A204.1 (cell line): ENCODE data around the gene MIA.
"Not testable (repeated sequence)": the region's sequence is repeated elsewhere in the genome, so short reads cannot be mapped to it uniquely, and the experiment has no call there.

Experiments
- FAIRE-seq: peaks from 2 replicates; lab custom pipeline; 2012; peaks lifted over from hg19 to GRCh38; lab: Jason Lieb, UNC

MIA gene

DNA sequence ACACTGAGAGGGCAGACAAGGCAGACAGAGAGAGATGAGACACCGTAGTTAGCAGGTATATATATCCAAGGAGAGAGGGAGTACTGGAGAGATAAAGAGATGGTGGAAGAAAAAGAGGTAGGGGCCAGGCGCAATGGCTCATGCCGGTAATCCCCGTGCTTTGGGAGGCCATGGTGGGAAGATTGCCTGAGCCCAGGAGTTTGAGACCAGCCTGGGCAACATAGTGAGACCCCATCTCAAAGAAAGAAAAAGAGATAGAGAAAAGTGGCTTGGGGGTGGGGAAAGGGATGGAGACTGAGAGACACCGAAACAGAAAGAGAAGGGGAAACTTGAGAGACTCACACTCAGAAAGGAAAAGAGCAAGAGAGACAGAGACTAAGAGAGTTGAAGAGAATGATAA lies 5.3 kb downstream of the MIA start:
- FAIRE-seq = no peak

DNA sequence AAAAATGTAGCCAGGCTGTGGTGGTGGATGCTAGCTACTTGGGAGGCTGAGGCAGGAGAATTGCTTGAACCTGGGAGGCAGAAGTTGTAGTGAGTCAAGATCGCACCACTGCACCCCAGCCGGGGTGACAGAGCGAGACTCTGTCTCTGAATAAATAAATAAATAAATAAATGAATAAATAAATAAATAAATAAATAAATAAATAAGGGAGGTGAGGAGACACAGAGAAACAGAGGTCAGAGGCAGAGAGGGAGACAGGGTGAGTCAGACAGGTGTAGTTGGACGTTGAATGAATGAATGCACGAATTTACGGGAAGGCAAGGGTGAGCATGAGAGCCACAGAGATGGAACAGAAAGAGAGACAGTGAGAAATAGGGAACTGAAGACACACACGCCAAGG lies 5.8 kb downstream of the MIA start:
- FAIRE-seq = no peak

DNA sequence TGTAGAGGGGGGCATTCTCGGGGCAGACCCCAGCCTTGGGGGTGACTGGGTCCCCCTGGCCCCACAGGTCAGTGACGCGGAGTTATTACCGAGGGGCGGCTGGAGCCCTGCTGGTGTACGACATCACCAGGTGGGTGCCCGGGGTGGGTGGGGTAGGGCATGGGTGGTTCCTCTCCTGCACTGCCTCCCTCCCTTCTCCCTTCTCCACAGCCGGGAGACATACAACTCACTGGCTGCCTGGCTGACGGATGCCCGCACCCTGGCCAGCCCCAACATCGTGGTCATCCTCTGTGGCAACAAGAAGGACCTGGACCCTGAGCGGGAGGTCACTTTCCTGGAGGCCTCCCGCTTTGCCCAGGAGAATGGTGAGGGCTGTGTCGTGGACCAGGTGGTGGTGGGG lies 8.4 kb downstream of the MIA start:
- FAIRE-seq = no peak

DNA sequence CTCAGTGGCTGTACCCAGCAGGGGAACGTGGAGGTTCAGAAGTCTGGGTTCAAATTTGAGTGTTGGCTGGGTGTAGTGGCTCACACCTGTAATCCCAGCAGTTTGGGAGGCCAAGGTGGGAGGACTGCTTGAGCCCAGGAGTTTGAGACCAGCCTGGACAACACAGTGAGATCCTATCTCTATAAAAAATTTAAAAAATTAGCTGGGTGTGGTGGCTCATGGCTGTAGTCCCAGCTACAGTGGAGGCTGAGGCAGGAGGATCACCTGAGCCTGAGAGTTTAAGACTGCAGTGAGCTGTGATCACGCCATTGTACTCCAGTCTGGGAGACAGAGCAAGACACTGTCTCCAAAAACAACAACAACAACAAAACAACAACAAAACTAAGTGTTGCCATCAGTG lies 8.8 kb downstream of the MIA start:
- not testable (repeated sequence) for FAIRE-seq

DNA sequence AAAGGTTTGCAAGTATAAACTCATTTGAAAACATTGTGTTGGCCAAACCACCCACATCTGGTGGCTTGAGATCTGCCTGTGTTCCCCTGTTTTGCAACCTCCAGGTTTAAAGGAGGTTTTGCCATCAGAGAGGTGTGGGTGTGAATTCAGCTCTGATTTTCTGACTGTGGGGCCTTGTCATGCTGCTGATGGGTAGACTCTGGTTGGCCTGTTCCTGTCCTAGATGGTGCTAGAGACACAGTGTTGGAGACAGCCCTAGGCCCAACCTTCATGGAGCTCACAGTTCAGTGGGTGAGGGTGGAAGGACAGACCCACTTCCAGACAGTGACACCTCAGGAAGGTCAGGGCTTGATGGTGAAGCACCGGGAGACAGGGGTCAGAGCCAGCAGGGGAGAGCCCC lies 10.2 kb downstream of the MIA start:
- no peak for FAIRE-seq

DNA sequence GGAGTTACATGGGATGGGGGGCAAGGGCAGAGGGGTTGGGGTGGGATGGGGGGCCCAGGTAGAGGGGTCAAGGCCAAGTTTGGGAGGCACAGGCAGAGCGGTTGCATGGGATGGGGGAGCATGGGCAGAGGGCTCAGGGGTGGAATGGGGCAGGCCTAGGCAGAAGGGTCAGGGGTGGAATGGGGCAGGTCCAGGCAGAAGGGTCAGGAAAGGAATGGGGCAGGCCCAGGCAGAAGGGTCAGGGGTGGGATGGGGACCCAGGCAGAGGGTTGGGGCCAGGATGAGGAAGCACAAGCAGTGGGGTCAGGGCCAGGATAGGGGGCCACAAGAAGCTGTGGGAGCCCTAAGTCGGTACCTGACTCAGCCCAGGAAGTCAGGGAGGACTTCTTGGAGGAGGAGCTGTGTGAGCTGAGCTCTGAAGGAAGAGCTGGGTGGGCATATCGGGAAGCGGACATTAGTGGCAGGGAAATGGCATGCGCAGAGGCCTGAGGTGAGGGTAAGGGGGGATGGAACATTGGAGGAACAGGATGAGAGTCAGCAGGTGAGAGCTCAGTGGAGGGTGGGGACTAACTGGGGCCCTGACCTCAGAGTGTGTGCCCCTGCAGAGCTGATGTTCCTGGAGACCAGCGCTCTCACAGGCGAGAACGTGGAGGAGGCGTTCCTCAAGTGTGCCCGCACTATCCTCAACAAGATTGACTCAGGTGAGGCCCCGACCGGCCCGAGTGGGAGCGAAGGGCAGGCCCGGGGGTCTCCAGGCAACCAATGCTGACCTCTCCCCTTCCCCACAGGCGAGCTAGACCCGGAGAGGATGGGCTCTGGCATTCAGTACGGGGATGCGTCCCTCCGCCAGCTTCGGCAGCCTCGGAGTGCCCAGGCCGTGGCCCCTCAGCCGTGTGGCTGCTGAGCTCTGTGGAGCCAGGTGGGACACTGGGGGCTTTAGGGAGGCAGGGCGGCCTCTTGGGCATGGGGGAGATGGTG lies 11.0 kb downstream of the MIA start:
- FAIRE-seq = no peak

DNA sequence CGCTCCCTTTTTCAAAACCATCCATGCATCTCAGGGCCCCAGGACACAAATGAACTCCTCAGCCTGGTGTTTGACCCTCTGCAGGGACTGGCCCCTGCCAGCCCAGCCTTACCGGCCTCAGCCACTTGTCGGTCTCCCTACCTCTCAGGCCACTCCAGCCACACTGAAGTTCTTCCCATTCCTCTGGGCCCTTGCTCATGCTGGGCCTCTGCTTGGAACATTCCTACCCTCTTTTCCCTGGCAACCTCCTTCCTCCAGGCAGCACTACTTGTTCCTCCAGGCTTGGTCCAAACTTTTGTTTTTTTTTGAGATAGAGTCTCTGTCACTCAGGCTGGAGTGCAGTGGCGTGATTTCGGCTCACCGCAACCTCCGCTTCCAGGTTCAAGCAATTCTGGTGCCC lies 16.0 kb downstream of the MIA start:
- no peak for FAIRE-seq

DNA sequence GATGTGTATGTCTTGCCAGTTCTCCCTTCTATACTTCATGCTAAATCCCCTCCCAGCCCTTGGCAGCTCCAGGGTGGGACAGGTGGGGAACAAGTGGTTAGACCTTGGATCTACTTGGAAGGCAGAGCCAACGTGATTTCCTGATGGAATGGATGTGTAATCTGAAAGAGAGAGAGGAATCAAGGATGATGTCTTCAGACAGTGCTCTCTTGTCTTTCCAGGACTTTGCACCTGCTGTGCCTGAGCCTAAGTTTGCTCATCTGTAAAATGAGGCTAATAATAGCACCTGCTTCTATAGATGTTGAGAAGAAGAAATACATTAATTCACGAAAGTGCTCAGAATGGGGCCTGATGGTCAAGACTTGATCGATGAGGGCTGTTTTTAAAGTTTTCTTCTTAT lies 16.7 kb downstream of the MIA start:
- FAIRE-seq = no peak

DNA sequence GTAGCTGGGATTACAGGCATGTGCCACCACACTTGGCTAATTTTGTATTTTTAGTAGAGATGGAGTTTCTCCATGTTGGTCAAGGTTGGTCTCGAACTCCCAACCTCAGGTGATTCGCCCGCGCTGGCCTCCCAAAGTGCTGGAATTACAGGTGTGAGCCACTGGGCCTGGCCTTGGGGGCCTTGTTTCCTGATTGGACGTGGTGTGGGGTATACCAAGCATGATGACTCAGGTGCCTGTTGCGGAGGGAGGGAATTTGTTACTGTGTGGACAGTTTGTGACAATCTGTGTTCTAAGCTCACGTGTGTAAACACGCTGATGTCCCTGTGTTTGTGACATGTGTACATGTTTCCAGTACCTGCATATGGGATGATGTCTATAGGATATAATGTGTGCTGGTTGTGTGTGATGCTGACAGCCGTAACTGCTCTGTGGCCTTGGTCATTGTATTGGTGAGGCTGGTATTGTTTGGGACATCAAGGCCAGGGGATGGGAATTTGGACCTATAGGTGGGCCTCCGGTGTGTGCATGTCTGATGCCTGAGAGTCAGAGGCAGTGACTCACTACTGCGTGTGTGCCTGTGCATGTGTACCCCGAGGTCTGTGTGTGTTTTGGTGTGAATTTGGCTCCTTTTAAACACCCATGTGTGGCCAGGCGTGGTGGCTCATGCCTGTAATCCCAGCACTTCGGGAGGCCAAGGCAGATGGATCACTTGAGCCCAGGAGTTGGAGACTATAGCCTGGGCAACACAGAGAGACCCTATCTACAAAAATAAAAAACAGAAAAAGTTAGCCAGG lies 22.0 kb downstream of the MIA start:
- no peak for FAIRE-seq

DNA sequence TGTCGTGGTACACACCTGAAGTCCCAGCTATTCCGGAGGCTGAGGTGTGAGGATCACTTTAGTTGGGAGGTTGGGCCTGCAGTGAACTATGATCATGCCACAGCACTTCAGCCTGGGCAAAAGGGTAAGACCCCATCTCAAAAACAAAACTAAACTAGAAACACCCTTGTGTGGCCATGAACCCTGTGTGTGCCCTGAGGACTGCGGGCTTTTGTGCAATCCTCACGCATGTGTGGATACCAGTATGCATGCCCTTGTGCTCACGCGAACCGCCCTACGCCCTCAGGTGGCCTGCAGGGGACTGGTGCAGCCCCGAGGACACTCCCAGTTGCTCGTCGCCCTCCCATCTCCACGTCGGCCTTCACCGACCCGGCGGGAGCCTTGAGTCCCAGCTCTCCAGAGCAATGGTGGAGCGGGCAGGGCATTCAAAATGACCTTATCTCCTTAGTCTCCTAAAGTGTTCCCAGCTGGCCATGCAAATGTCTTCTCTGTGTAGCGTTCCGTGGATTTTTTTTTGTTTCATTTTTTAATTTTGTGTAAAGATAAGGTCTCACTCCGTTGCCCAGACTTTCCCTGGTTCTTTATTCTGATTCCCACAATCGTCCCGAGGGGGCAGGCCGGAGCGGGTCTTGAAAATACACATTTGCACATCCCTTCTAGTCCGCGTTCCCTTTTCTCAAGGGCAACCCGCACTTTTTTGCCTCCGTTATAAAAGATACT lies 22.8 kb downstream of the MIA start:
- FAIRE-seq = no peak

DNA sequence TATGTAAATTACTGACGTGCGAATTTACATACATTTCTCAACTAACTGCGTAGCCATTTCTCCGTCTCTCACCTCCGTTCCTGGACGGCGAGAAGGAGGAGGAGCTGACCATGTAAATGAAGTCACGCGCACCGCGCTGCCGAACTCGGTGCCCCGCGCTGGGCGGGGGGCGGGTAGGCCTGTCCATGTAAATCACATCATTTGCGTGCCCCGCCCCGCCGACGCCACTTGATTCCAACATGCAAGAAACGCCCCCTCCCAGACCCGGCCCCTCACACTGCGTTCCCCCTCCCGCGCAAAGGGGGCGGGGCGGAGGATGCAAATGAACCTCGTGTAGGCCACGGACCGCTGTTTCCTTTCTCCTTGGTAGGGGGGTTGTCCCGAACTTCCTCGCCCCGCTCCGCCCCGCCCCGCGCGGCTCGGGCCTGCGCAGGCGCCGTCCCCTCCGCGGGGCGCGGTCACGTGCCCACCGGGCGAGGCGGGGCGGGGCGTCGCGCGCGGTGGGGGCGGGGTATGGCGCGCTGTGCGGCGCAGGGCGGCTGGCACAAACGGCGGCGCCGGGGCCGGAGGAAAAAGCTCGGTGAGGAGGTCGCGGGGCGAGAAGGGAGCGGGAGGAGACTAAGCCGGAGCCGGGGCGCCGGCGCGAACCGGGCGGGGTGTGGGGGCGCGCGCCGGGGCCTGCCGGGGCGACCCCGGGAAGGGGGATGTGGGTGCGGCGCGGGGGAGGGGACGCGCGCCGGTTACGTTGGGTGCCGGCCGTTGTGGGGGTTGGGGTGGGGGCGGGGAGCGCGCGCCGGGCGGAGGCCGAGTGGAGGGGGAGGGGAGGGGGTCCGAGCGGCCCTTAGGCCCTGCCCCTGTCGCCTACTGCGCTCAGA lies 23.6 kb downstream of the MIA start, which contains the start of gene EGLN2:
Gene EGLN2, plus strand, starts transcription at position 509 of the 875 bp plus-strand sequence. CDS start 1,382 bp downstream, outside the sequence.
- FAIRE-seq = peak; percentile 94

DNA sequence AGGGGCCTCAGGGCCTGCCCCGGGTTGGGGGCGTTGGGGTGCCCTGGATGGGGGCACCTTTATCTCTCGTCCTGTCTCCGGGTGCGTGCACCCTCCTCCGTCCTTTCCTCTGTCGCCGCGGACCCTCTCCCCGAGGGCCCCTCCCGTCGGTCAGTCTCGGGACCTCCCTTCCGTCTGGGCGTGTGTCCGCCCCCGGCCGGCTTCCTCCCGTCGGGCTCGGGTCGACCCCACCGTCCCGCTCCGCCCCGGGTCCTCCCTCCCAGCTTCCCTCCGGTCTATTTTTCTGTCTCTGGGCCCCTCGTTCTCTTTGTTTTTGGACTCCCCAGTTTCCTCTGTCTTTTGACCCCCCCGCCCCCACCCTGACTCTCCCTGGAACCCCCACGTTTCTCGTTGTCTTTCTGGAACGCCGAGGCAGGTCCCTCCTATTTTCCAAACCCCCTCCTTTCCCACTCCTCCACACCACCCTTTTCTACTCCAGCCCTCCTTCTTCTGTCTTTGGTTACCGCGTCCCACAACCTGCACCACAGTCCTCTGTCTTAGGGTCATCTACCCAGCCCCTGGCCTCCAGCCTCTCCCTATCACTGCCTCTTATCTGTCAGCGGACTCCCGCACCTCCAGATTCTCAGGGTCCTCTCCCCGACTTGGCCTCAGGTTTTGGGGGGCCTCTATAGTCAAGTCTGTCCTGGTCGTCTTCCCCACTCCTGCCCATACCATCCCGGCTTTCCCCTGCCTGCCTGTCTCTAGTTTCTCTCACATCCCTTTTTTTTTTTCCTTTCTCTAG lies 24.4 kb downstream of the MIA start:
- no peak for FAIRE-seq

DNA sequence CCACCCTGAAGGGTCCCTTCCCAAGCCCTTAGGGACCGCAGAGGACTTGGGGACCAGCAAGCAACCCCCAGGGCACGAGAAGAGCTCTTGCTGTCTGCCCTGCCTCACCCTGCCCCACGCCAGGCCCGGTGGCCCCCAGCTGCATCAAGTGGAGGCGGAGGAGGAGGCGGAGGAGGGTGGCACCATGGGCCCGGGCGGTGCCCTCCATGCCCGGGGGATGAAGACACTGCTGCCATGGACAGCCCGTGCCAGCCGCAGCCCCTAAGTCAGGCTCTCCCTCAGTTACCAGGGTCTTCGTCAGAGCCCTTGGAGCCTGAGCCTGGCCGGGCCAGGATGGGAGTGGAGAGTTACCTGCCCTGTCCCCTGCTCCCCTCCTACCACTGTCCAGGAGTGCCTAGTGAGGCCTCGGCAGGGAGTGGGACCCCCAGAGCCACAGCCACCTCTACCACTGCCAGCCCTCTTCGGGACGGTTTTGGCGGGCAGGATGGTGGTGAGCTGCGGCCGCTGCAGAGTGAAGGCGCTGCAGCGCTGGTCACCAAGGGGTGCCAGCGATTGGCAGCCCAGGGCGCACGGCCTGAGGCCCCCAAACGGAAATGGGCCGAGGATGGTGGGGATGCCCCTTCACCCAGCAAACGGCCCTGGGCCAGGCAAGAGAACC lies 25.1 kb downstream of the MIA start:
- no peak for FAIRE-seq

DNA sequence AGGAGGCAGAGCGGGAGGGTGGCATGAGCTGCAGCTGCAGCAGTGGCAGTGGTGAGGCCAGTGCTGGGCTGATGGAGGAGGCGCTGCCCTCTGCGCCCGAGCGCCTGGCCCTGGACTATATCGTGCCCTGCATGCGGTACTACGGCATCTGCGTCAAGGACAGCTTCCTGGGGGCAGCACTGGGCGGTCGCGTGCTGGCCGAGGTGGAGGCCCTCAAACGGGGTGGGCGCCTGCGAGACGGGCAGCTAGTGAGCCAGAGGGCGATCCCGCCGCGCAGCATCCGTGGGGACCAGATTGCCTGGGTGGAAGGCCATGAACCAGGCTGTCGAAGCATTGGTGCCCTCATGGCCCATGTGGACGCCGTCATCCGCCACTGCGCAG lies 25.7 kb downstream of the MIA start:
- no peak for FAIRE-seq

DNA sequence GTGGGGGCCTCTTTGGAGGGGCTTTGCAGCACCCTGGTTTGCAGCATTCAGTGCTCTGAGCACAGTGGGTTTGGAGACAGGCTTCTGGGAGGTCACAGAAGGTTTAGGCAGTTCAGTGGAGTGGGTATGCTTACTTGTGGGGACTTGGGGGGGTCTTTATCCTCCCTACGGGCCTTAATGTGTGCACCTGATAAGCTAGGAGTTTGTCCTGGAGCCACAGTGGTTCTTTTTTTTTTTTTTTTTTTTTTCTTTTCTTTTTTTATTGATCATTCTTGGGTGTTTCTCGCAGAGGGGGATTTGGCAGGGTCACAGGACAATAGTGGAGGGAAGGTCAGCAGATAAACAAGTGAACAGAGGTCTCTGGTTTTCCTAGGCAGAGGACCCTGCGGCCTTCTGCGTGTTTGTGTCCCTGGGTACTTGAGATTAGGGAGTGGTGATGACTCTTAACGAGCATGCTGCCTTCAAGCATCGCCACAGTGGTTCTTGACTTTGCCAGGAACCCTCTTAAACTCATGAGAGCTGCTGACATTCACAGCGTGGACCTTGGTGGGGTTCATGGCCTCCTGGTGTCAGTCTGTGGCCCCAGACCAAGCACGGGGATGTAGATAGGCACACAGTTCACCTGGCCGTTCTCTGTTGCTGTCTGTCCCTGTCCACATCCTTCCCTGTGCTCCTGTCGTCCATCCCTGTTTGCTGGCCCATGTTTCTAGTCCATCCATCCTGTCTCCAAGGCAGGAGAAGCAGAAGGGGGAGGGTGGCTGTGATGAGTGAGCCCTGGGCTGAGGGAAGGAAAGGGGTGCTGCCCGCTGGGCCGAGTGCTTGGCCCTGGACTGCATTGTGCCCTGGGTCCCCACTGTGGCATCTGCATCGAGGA lies 26.3 kb downstream of the MIA start:
- FAIRE-seq = no peak

DNA sequence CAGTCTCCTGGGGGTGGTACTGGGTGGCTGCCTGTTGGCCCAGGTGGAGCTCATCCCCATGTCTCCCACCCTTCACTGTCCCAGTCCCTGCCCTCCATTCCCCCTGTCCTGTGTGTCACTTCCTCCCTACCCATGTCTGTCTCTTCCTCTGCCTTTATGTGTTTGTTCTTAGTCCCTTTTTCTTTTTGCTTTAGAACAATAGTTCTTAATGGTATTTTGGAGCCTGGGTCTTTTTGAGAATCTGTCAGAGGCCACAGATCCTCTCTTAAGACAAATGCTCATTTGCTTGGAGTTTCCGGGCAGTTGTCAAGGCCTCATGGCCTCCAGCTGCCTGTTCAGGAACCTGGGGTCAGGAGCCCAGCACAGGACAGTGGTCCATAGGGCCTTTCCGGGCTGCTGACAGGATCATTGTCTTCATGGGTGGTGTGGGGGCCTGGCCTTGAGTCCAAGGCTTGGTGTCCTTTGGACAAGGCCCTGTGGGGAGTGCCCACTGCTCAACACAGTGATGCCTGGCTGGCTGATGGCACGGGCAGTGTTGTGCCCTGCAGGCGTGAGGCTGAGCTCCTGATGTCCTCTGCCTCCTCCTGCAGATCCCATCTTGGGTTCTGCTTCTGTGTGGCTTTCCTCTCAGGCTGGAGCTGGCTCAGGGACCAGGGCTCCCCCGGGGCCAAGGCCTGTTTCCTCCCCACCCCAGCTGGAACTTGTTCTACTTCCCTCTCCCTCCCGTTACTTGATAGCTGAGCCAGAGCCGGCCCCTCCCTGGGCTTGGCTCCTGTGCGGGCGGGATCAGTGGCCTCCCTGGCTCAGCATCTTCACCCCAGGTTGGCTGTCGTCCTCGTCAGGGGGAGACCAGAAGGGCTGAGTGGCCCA lies 27.2 kb downstream of the MIA start:
- FAIRE-seq = no peak

DNA sequence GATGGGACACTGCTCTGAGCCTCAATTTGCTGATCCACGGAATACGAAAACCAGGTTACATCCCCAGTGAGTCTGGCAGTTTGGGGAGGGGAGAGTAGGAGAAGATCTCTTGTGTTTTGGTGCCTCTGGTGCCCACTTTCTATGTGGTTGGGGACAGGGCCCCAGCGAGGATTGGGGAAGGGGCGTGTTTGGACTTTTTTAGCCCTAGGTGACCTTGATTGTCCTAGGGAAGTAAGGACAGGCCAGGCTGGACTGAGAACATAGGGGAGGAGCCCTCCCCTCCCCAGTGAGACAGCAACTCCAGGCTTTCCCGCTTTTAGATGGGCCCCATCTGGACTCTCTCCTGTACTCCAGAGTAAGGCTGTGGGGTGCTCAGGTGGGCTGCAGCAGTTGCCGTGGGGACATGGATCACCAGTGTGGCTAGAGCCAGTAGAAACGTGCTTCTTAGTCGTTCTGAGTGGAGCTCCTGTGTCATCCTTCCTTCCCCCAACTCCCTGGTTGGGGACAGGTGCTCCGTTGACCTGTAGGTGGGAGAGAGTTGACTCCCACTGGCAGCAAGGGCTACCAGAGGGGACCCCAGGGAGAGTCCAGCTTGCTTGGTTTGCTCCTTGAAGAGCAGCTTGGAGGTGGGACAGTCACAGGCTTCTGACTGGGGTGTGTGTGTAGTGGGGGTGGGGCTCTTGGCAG lies 28.0 kb downstream of the MIA start:
- FAIRE-seq = no peak
